HG02870 (cell line): ENCODE data around the gene AHCTF1.
"Not testable (repeated sequence)": the region's sequence is repeated elsewhere in the genome, so short reads cannot be mapped to it uniquely, and the experiment has no call there.

Experiments used
- ATAC-seq: cut with Tn5 transposase; IDR thresholded peaks from one replicate; pipeline ENCODE4 v1.9.1; 2021; ENCODE audit warnings: mild to moderate bottlenecking, moderate library complexity; ENCODE audit not compliant: unreplicated experiment

The AHCTF1 gene

DNA sequence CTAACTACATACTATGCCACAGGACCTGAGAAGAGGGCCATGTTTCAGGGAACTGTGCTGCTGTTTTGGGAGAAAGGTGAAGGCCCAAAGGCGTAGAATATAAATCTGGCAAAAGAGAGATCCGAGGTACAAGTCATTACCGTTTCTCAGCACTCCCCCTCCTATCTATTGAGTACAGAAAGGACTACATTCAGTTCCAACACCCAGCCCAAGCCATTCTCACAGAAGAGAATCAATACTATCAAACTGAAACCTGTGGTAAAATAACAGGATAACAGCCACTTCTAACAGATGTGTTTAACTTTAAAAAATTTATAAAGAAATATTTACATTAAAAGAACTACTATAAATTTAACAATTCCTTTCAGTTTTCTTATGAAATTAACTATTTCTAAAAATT is 7.8 kb downstream of the AHCTF1 start:
- ATAC-seq: no peak

GRCh38 chr1:246923482-246923881 is 8.3 kb downstream of the AHCTF1 start:
- no peak for ATAC-seq

GRCh38 chr1:246921481-246921880 is 10.3 kb downstream of the AHCTF1 start:
- ATAC-seq: no peak

DNA sequence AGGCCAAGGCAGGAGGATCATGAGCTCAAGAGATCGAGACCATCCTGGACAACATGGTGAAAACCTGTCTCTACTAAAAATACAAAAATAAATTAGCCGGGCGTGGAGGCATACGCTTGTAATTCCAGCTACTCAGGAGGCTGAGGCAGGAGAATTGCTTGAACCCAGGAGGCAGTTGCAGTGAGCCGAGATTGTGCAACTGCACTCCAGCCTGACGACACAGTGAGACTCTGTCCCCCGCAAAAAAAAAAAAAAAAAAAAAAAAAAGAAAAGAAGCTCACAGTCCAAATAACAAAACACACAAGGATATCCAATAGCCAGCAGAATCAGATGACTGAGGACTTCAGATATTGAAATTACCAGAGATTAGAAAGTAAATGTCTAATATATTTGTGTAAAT is 11.8 kb downstream of the AHCTF1 start:
- ATAC-seq: no peak

DNA sequence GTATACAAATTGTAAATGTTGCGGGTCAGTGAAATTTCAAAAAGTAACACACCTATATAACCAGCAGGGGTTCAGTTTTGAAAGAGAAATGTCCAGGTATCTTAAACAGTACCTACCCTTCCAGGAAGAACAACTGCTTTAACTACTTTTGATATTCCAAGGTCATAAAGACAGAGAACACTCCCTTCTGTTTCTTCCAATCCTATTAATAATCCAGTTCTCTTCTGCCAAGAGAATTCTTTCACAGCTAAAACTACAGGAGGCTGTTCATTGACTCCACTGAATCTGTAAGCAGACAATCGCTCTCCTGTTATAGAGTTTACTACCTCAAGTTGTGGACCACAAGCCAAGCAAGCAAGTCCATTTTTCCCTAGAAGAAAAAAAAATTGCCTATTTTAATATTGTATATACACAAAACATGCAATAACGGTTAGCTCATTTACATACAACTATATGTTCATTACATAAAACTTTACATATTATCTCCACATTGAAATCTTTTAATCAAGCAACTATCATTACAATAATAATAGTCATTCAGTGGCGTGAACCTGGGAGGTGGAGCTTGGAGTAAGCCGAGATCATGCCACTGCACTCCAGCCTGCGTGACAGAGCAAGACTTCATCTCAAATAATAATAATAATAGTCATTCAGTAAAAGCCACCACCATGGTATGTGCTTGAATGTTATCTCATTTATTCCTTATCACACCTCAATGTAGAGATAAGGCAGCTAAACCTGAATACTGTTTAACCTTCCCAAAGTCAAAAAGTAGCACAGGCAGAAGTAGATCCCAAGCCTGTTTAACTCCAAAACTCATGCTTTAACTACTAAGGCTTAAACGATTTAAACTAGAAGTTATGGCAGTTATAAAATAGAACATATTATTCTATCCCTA is 15.5 kb downstream of the AHCTF1 start:
- ATAC-seq: not testable (repeated sequence)

- no peak for ATAC-seq
Observed at GRCh38 chr1:246907472-246907871, 24.3 kb downstream of the AHCTF1 start.

GRCh38 chr1:246906833-246907232 is 24.9 kb downstream of the AHCTF1 start:
- ATAC-seq: no peak

DNA sequence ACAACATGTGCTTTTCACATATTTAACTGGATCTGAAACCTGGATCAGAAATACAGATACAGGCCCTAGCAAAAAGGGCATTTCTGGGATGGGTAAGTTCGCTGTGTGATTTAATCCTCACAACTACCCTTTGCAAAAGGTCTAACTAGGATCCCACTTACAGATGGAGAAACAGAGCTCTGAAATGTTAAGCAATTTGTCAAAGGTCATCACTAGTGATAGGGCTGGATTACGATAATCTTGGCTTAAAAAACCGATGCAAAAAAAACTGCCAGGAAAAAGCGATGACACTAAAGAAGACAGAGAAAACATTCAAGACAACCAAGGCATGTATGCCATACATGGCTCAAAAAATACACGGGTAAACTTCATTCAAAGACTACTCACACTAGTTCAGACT is 29.9 kb downstream of the AHCTF1 start:
- ATAC-seq: no peak

GRCh38 chr1:246897302-246897701 is 34.4 kb downstream of the AHCTF1 start:
- no peak for ATAC-seq

GRCh38 chr1:246893191-246893939 is 38.4 kb downstream of the AHCTF1 start:
- peak; percentile 82 for ATAC-seq

DNA sequence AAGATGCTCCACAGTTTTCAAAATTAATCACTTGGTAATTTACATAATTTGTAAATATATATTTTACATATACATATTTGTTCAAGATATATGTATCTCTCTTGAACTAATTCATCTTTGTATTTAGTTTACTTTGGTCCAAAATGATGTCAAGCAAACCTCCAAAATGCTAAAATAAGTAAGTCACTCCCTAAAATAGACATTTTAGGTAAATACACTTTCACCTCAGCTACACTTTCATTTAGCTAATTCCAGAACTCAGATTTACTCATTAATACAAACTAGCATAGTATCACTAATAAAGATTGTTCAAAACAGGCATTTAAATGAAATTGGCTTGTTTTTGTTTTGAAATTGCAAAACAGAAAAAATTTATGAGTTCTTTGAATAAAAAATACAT is 40.6 kb downstream of the AHCTF1 start:
- no peak for ATAC-seq

DNA sequence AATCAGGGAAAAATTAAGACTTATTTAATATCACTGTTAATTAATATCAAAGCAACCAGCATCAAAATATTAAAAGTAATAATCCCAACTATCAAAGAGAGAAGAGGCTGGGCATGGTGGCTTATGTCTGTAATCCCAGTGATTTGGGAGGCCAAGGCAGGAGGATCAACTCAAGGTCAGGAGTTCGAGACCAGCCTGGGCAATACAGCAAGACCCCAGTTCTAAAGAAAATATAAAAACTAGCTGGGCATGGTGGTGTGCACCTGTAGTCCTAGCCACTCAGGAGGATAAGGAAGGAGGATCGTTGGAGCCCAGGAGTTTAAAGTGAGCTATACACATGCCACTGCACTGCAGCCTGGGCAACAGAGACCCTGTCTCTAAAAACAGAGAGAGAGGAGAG is 43.2 kb downstream of the AHCTF1 start:
- ATAC-seq: no peak

GRCh38 chr1:246885389-246885788 is 46.4 kb downstream of the AHCTF1 start:
- not testable (repeated sequence) for ATAC-seq

- ATAC-seq: no peak
Observed at GRCh38 chr1:246878551-246878950, 53.2 kb downstream of the AHCTF1 start.

- no peak for ATAC-seq
Observed at GRCh38 chr1:246876431-246876830, 55.3 kb downstream of the AHCTF1 start.

DNA sequence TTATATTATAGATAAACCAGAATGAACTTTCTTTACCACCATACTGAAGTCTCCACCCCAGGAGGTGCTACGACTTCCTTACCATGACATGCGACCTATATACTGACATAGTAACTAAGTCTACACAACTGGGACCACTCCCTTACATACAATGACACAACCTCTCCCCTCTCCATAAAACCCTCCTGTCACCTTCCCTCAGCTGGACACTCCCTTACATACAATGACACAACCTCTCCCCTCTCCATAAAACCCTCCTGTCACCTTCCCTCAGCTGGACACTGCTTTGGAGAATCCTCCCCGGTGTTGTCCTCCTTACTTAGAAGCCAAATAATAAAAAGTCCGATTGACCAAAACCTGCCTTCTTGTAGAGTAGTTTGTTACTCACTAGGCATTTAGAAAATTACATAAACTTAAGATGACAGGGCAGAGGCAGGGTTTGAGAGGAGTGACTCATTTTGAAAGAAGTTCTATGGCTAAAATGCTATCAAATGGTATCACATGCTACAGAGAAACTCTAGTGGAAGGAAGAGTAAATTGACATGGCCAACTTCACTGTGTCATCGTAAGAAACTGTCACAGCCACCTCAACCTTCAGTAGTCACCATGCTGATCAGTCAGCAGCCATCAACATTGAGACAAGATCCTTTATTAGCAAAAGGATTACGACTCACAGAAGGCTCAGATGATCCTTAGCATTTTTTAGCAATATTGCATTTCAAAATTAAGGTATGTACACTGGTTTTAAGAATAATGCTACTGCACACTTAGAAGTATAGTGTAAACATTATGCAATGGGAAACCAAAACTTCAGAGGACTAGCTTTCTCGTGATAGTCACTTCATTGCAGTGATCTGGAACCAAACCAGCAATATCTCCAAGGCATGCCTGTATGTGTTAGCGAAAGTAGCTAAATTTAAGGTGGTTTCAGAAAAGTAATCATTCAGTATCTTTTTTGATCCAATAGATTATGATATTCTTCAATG is 56.4 kb downstream of the AHCTF1 start:
- peak; percentile 91 for ATAC-seq

DNA sequence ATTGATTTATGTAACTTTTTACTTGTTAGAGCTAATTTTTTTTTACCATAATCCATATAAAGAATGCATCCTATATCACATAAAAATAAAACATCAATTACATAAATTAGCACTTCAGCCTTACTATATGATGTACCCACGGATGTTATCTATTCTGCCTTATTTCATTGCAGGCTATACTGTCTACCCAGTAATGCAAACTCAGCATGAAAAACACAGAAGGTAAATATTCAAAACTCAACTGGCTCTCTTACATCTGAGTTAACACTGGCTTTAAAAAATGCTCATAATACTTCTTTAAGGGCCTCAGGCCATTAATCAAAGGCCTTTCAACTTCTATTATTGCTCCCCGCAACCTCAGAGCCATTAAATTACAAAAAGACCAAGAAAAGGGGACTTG is 65.8 kb downstream of the AHCTF1 start:
- no peak for ATAC-seq

GRCh38 chr1:246863791-246864190 is 68.0 kb downstream of the AHCTF1 start:
- ATAC-seq: not testable (repeated sequence)

- no peak for ATAC-seq
Observed at GRCh38 chr1:246860401-246860800, 71.3 kb downstream of the AHCTF1 start.

- ATAC-seq: no peak
Observed at GRCh38 chr1:246856371-246856770, 75.4 kb downstream of the AHCTF1 start.

- ATAC-seq: not testable (repeated sequence)
Observed at GRCh38 chr1:246850640-246851039, 81.1 kb downstream of the AHCTF1 start.
